ENCODE measurements around the gene GPRC5C.

The GPRC5C gene

GRCh38 chr17:74391771-74392170 lies 40.1 kb upstream of the GPRC5C start:
- Histone ChIP-seq H3K27me3 (ENCODE audit: control insufficient read depth, insufficient read depth, low read length) (no peaks in the 10 kb centered on the region), H3K79me2 (no peaks in the 10 kb centered on the region), H3K9me3 (ENCODE audit: control insufficient read depth, low read length) (no peaks in the 10 kb centered on the region), H3K4me2 (ENCODE audit: low read length) (no peak overlapping the region), H3K27ac (no peak overlapping the region), H3K9ac (no peak overlapping the region), H3K4me3 (ENCODE audit: low read depth, low read length) (no peak overlapping the region), H3K36me3 (ENCODE audit: control insufficient read depth, insufficient read depth, low read length) (no peaks in the 10 kb centered on the region), H2AFZ (no peak overlapping the region), H3K4me1 (peaks cover 10% of the 10 kb centered on the region)
- TF ChIP-seq CTCF (IDR thresholded peaks at IDR 0.05), result no peak

GRCh38 chr17:74392848-74393247 lies 39.0 kb upstream of the GPRC5C start:
- H2AFZ ChIP-seq, result no peak overlapping the region
- H3K4me3 ChIP-seq (ENCODE audit: low read depth, low read length), result no peak overlapping the region
- no peak overlapping the region for H3K9ac ChIP-seq
- no peaks in the 10 kb centered on the region for H3K27me3 ChIP-seq (ENCODE audit: control insufficient read depth, insufficient read depth, low read length)
- no peaks in the 10 kb centered on the region for H3K9me3 ChIP-seq (ENCODE audit: control insufficient read depth, low read length)
- H3K4me1 ChIP-seq, result peaks cover 10% of the 10 kb centered on the region
- no peak overlapping the region for H3K4me2 ChIP-seq (ENCODE audit: low read length)
- H3K79me2 ChIP-seq, result no peaks in the 10 kb centered on the region
- no peak for TF ChIP-seq CTCF (IDR thresholded peaks at IDR 0.05)
- no peak overlapping the region for H3K27ac ChIP-seq
- H3K36me3 ChIP-seq (ENCODE audit: control insufficient read depth, insufficient read depth, low read length), result no peaks in the 10 kb centered on the region

GRCh38 chr17:74393346-74393942 lies 38.4 kb upstream of the GPRC5C start:
- Histone ChIP-seq H3K4me2 (ENCODE audit: low read length) (no peak overlapping the region), H3K9ac (no peak overlapping the region), H3K27me3 (ENCODE audit: control insufficient read depth, insufficient read depth, low read length) (no peaks in the 10 kb centered on the region), H3K36me3 (ENCODE audit: control insufficient read depth, insufficient read depth, low read length) (no peaks in the 10 kb centered on the region), H3K79me2 (no peaks in the 10 kb centered on the region), H2AFZ (no peak overlapping the region), H3K4me3 (ENCODE audit: low read depth, low read length) (no peak overlapping the region), H3K9me3 (ENCODE audit: control insufficient read depth, low read length) (no peaks in the 10 kb centered on the region), H3K4me1 (peaks cover 10% of the 10 kb centered on the region), H3K27ac (no peak overlapping the region)
- no peak for TF ChIP-seq CTCF (IDR thresholded peaks at IDR 0.05)

GRCh38 chr17:74394275-74394950 lies 37.5 kb upstream of the GPRC5C start:
- H3K36me3 ChIP-seq (ENCODE audit: control insufficient read depth, insufficient read depth, low read length), result no peaks in the 10 kb centered on the region

More at GRCh38 chr17:74394275-74394950, 37.5 kb upstream of the GPRC5C start:
- Histone ChIP-seq H3K4me1 (peaks cover 10% of the 10 kb centered on the region), H3K9ac (no peak overlapping the region), H3K79me2 (no peaks in the 10 kb centered on the region), H2AFZ (peak overlapping the region; percentile 90), H3K9me3 (ENCODE audit: control insufficient read depth, low read length) (no peaks in the 10 kb centered on the region), H3K27me3 (ENCODE audit: control insufficient read depth, insufficient read depth, low read length) (no peaks in the 10 kb centered on the region), H3K4me2 (ENCODE audit: low read length) (no peak overlapping the region), H3K27ac (peak overlapping the region; percentile 66), H3K4me3 (ENCODE audit: low read depth, low read length) (no peak overlapping the region)
- no peak for TF ChIP-seq CTCF (IDR thresholded peaks at IDR 0.05)

Measured in parathyroid adenoma (tissue), 2 donors.